HepG2 (cell line): ENCODE results near the gene LYRM4. TPM values are rescaled to one million over a fixed set of nuclear protein-coding genes. Genes with fewer than 3 reads are reported as not detected.

ENCODE experiments used
- HOXA3 ChIP-seq: sonication (generic); formaldehyde crosslinking; IDR thresholded peaks from 2 replicates; pipeline ENCODE4 v1.5.0; 2020; ENCODE audit warnings: missing genetic modification reagents
- ZNF441 ChIP-seq: sonication (generic); formaldehyde crosslinking; IDR thresholded peaks from 2 replicates; pipeline ENCODE4 v1.7.0; 2021; ENCODE audit warnings: missing genetic modification reagents, borderline replicate concordance
- ZNF709 ChIP-seq: sonication (generic); formaldehyde crosslinking; IDR thresholded peaks from 2 replicates; pipeline ENCODE4 v1.5.0; 2020; ENCODE audit warnings: mild to moderate bottlenecking, missing genetic modification reagents
- ZNF788 ChIP-seq: sonication (generic); formaldehyde crosslinking; IDR thresholded peaks from 2 replicates; pipeline ENCODE4 v1.5.0; 2020; ENCODE audit warnings: mild to moderate bottlenecking, missing genetic modification reagents, borderline replicate concordance
- ZSCAN31 ChIP-seq: sonication (generic); formaldehyde crosslinking; IDR thresholded peaks from 2 replicates; pipeline ENCODE4 v1.5.0; 2020; ENCODE audit warnings: low read depth, mild to moderate bottlenecking, missing genetic modification reagents
- polyA plus RNA-seq, 8 experiments: library from polyadenylated mRNA; depleted of rRNA in 3 of 8; stranded (reverse) in 7 of 8; unstranded in 1 of 8; fragments of >200 nt; fragmentation: Illumina TruSeq in 4 of 8; extraction: Trizol in 4 of 8; gene quantifications; 2 replicates each; pipeline versions ENCODE4 v1.2.1 to v1.2.3, GENCODE V29; 2011 to 2016; ENCODE audit warnings: low read depth in 4 of 8, missing spikeins in 1 of 8, mixed read lengths in 1 of 8; ENCODE audit not compliant: insufficient read depth in 1 of 8
- total RNA-seq, 5 experiments: library from RNA; depleted of rRNA; stranded (reverse); fragments of >200 nt; fragmentation: Illumina TruSeq; extraction: Trizol; gene quantifications; 2 replicates each; pipeline ENCODE4 v1.2.3, GENCODE V29; 2016; ENCODE audit warnings: low read depth in 1 of 5
- TF ChIP-seq, protein P1 (sequence below): sonication (generic); formaldehyde crosslinking; IDR thresholded peaks from 2 replicates; pipeline ENCODE4 v1.4.0; 2020; ENCODE audit warnings: missing genetic modification reagents
- TF ChIP-seq, protein P2 (sequence below): sonication (generic); formaldehyde crosslinking; IDR thresholded peaks from 2 replicates; pipeline ENCODE4 v1.5.0; 2020; ENCODE audit warnings: mild to moderate bottlenecking, missing genetic modification reagents, borderline replicate concordance
- TF ChIP-seq, protein P3 (sequence below), 2 experiments: fragments of 450-650 bp in 1 of 2; sonication (generic) in 1 of 2; formaldehyde crosslinking in 1 of 2; IDR thresholded peaks; 2 replicates each; pipeline versions ENCODE4 v1.6.1 to v1.8.0; 2016 to 2022; ENCODE audit warnings: antibody characterized with exemption in 1 of 2, mild to moderate bottlenecking in 1 of 2, missing genetic modification reagents in 1 of 2
- TF ChIP-seq, protein P4 (sequence below): sonication (generic); formaldehyde crosslinking; conservative IDR thresholded peaks from 2 replicates; pipeline ENCODE4 v1.4.0; 2020; ENCODE audit warnings: missing genetic modification reagents

LYRM4 gene
- total and polyA plus RNA-seq, 2 of the 13 experiments (the other 11 are each of a cell fraction or from before 2014, with no cell fraction given) = 64.6 to 67.5 TPM

DNA sequence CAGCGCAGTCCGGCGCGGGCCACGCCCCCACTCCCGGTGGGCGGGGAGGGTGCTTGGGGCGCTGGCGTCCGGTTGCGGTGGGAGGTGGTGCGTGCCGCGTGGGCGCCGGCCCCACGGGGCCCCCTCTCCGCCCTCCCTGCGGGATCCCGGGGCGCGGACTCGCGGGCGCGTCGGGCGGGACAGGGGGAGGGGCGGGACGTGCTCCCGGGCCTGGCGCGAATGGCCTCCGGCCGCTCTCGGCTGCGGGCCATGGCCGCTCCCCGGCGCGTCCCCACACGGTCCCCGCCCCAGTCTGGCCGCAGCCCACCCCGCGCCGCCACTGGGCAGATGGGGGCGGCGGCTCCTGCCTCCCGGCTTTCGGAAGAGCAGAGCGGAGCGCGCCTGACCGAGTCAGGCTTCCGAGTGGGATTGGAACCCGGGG is 176.4 kb downstream of the LYRM4 start (continued):
- TF ChIP-seq, protein P1, sequence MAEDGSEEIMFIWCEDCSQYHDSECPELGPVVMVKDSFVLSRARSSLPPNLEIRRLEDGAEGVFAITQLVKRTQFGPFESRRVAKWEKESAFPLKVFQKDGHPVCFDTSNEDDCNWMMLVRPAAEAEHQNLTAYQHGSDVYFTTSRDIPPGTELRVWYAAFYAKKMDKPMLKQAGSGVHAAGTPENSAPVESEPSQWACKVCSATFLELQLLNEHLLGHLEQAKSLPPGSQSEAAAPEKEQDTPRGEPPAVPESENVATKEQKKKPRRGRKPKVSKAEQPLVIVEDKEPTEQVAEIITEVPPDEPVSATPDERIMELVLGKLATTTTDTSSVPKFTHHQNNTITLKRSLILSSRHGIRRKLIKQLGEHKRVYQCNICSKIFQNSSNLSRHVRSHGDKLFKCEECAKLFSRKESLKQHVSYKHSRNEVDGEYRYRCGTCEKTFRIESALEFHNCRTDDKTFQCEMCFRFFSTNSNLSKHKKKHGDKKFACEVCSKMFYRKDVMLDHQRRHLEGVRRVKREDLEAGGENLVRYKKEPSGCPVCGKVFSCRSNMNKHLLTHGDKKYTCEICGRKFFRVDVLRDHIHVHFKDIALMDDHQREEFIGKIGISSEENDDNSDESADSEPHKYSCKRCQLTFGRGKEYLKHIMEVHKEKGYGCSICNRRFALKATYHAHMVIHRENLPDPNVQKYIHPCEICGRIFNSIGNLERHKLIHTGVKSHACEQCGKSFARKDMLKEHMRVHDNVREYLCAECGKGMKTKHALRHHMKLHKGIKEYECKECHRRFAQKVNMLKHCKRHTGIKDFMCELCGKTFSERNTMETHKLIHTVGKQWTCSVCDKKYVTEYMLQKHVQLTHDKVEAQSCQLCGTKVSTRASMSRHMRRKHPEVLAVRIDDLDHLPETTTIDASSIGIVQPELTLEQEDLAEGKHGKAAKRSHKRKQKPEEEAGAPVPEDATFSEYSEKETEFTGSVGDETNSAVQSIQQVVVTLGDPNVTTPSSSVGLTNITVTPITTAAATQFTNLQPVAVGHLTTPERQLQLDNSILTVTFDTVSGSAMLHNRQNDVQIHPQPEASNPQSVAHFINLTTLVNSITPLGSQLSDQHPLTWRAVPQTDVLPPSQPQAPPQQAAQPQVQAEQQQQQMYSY = peak; percentile 49; the same call in 1 of the 2 replicates
- TF ChIP-seq, protein P2, sequence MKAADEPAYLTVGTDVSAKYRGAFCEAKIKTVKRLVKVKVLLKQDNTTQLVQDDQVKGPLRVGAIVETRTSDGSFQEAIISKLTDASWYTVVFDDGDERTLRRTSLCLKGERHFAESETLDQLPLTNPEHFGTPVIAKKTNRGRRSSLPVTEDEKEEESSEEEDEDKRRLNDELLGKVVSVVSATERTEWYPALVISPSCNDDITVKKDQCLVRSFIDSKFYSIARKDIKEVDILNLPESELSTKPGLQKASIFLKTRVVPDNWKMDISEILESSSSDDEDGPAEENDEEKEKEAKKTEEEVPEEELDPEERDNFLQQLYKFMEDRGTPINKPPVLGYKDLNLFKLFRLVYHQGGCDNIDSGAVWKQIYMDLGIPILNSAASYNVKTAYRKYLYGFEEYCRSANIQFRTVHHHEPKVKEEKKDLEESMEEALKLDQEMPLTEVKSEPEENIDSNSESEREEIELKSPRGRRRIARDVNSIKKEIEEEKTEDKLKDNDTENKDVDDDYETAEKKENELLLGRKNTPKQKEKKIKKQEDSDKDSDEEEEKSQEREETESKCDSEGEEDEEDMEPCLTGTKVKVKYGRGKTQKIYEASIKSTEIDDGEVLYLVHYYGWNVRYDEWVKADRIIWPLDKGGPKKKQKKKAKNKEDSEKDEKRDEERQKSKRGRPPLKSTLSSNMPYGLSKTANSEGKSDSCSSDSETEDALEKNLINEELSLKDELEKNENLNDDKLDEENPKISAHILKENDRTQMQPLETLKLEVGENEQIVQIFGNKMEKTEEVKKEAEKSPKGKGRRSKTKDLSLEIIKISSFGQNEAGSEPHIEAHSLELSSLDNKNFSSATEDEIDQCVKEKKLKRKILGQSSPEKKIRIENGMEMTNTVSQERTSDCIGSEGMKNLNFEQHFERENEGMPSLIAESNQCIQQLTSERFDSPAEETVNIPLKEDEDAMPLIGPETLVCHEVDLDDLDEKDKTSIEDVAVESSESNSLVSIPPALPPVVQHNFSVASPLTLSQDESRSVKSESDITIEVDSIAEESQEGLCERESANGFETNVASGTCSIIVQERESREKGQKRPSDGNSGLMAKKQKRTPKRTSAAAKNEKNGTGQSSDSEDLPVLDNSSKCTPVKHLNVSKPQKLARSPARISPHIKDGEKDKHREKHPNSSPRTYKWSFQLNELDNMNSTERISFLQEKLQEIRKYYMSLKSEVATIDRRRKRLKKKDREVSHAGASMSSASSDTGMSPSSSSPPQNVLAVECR (CRISPR knock-in tag) = peak; percentile 36; the same call in 1 of the 2 replicates
- peak; percentile 91 for TF ChIP-seq HOXA3
- TF ChIP-seq ZNF709 (CRISPR knock-in tag) = peak; percentile 51; the same call in 1 of the 2 replicates
- TF ChIP-seq, protein P3, sequence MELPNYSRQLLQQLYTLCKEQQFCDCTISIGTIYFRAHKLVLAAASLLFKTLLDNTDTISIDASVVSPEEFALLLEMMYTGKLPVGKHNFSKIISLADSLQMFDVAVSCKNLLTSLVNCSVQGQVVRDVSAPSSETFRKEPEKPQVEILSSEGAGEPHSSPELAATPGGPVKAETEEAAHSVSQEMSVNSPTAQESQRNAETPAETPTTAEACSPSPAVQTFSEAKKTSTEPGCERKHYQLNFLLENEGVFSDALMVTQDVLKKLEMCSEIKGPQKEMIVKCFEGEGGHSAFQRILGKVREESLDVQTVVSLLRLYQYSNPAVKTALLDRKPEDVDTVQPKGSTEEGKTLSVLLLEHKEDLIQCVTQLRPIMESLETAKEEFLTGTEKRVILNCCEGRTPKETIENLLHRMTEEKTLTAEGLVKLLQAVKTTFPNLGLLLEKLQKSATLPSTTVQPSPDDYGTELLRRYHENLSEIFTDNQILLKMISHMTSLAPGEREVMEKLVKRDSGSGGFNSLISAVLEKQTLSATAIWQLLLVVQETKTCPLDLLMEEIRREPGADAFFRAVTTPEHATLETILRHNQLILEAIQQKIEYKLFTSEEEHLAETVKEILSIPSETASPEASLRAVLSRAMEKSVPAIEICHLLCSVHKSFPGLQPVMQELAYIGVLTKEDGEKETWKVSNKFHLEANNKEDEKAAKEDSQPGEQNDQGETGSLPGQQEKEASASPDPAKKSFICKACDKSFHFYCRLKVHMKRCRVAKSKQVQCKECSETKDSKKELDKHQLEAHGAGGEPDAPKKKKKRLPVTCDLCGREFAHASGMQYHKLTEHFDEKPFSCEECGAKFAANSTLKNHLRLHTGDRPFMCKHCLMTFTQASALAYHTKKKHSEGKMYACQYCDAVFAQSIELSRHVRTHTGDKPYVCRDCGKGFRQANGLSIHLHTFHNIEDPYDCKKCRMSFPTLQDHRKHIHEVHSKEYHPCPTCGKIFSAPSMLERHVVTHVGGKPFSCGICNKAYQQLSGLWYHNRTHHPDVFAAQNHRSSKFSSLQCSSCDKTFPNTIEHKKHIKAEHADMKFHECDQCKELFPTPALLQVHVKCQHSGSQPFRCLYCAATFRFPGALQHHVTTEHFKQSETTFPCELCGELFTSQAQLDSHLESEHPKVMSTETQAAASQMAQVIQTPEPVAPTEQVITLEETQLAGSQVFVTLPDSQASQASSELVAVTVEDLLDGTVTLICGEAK (IDR thresholded peaks at IDR 0.05) = no peak
- TF ChIP-seq, protein P3 (CRISPR knock-in tag; IDR thresholded peaks at IDR 0.05) = 0 out of 2 replicates have a peak, but pooled peaks have one; percentile 58
- TF ChIP-seq ZSCAN31 (CRISPR knock-in tag) = 0 out of 2 replicates have a peak, but pooled peaks have one; percentile 34
- TF ChIP-seq, protein P4, sequence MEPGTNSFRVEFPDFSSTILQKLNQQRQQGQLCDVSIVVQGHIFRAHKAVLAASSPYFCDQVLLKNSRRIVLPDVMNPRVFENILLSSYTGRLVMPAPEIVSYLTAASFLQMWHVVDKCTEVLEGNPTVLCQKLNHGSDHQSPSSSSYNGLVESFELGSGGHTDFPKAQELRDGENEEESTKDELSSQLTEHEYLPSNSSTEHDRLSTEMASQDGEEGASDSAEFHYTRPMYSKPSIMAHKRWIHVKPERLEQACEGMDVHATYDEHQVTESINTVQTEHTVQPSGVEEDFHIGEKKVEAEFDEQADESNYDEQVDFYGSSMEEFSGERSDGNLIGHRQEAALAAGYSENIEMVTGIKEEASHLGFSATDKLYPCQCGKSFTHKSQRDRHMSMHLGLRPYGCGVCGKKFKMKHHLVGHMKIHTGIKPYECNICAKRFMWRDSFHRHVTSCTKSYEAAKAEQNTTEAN (CRISPR knock-in tag) = peak; percentile 61; the same call in 1 of the 2 replicates
- TF ChIP-seq ZNF788 (CRISPR knock-in tag) = peak; percentile 47; the same call in 1 of the 2 replicates
- TF ChIP-seq ZNF441 = peak; percentile 27; the same call in 1 of the 2 replicates
